H1 (cell line): ENCODE results near the gene RGR. TPM values are rescaled to one million over a fixed set of nuclear protein-coding genes. Genes with fewer than 3 reads are reported as not detected.

Experiments
- BCL11A ChIP-seq, 2 experiments: IDR thresholded peaks; one replicate each; pipeline ENCODE4 v1.6.1; 2011; ENCODE audit warnings: low read depth in 2 of 2, low read length in 2 of 2, mild to moderate bottlenecking in 2 of 2
- CTCF ChIP-seq, 3 experiments: IDR thresholded peaks; 1 replicate in 2 of 3; 2 replicates in 1 of 3; pipeline versions ENCODE4 v1.5.1 to v1.6.1; 2011; ENCODE audit warnings: low read length in 3 of 3, mild to moderate bottlenecking in 3 of 3, inconsistent platforms in 2 of 3, low read depth in 1 of 3, moderate library complexity in 1 of 3; ENCODE audit not compliant: insufficient read depth in 1 of 3; ENCODE audit errors: control extremely low read depth in 1 of 3
- SUZ12 ChIP-seq: fragments of 200-600 bp; sonication (generic); IDR thresholded peaks from 2 replicates; pipeline ENCODE4 v1.6.1; 2012; ENCODE audit warnings: mild to moderate bottlenecking, inconsistent platforms, low read length, moderate library complexity, mixed read lengths
- polyA plus RNA-seq, 7 experiments: library from polyadenylated mRNA; depleted of rRNA in 3 of 7; stranded (reverse) in 5 of 7; unstranded in 2 of 7; fragments of >200 nt in 5 of 7; fragments of 200-250 nt in 2 of 7; gene quantifications; 1 replicate in 5 of 7; 2 replicates in 1 of 7; 4 replicates in 1 of 7; pipeline versions ENCODE4 v1.2.1 to v1.2.3, GENCODE V29; 2011 to 2013; ENCODE audit warnings: missing spikeins in 2 of 7, mixed read lengths in 2 of 7
- total RNA-seq: library from RNA; stranded (reverse); fragmentation: NEBNext Ultra II Directional; extraction: Animal tissue kit (Norgen Biotek cat#: 25700); gene quantifications from 2 replicates; pipeline ENCODE4 v1.2.1, GENCODE V29; 2021

RGR gene
- total and polyA plus RNA-seq, 2 of the 8 experiments (the other 6 are each of a cell fraction or from before 2014, with no cell fraction given): not detected

DNA sequence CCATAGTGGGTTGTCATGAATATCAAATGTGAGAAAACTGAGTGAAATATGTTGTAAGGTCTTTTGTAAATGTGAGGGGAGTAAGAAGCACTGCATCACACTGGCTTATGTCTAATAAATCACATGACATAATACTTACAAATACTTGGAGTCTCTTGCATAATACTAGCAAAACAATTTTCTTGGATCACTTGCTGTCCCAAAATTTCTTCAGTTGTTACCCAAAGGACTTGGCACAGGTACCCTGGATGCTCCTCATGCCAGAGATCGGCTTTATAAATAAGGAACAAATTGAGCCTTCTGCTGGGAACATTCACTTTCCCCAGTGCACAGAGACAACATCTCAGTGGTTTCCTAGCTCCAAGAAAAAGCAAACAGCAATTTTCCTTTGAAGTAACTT, 14.5 kb upstream of the RGR start (continued):
- no peak for TF ChIP-seq CTCF (IDR thresholded peaks at IDR 0.05; ENCODE audit: control extremely low read depth in 1 of 3, insufficient read depth in 1 of 3, low read depth in 1 of 3, low read length in 3 of 3)
- TF ChIP-seq BCL11A (IDR thresholded peaks at IDR 0.05; ENCODE audit: low read depth in 2 of 2, low read length in 2 of 2): no peak
- no peak for TF ChIP-seq SUZ12
